Stimulated activated naive B cell treated with anti-CD40 and anti-IgM and Interleukin-4, amounts not matched to agents 10 μg/mL and 1 μg/mL and 100 μg/mL, for 72 hours (primary cell): ENCODE results near the gene LPP.

Source experiments
- ATAC-seq, 2 donors: fragments of 150-1000 bp; cut with Tn5 transposase; replicated peaks; 2 replicates each; pipeline ENCODE4 v1.10.0; 2021; ENCODE audit warnings: moderate library complexity in 1 of 2
- DNase-seq: peaks from one replicate; pipeline ENCODE4 v3.0.0; 2021
- H3K27ac Mint-ChIP-seq: one replicate; pipeline ENCODE4 v1.8.0; 2022; ENCODE audit warnings: mild to moderate bottlenecking, mixed read lengths
- H3K27me3 Mint-ChIP-seq, 2 donors: one replicate each; pipeline ENCODE4 v1.8.0; 2022; ENCODE audit warnings: mixed read lengths in 2 of 2
- H3K36me3 Mint-ChIP-seq, 2 donors: one replicate each; pipeline ENCODE4 v1.8.0; 2022; ENCODE audit warnings: mixed read lengths in 2 of 2, mild to moderate bottlenecking in 1 of 2
- H3K4me1 Mint-ChIP-seq, 2 donors: one replicate each; pipeline ENCODE4 v1.8.0; 2022; ENCODE audit warnings: mixed read lengths in 2 of 2, mild to moderate bottlenecking in 1 of 2
- H3K4me3 Mint-ChIP-seq, 2 donors: one replicate each; pipeline ENCODE4 v1.8.0; 2022; ENCODE audit warnings: mild to moderate bottlenecking in 2 of 2, mixed read lengths in 2 of 2, moderate library complexity in 1 of 2
- H3K9me3 Mint-ChIP-seq, 2 donors: one replicate each; pipeline ENCODE4 v1.8.0; 2022; ENCODE audit warnings: mixed read lengths in 2 of 2, mild to moderate bottlenecking in 1 of 2

LPP gene

GRCh38 chr3:188868803-188869202, 714.8 kb downstream of the LPP start:
- no peak overlapping the region for H3K27ac Mint-ChIP-seq

GRCh38 chr3:188869628-188870027, 715.7 kb downstream of the LPP start:
- H3K4me1 Mint-ChIP-seq: peaks cover 0 to 7% of the 10 kb centered on the region in 2 donors
- no peak for ATAC-seq
- no peak overlapping the region for H3K27ac Mint-ChIP-seq
- no peak for DNase-seq
- no peaks in the 10 kb centered on the region for H3K9me3 Mint-ChIP-seq
- H3K36me3 Mint-ChIP-seq: peaks cover 18 to 45% of the 10 kb centered on the region in 2 donors
- H3K27me3 Mint-ChIP-seq: no peaks in the 10 kb centered on the region
- no peak overlapping the region for H3K4me3 Mint-ChIP-seq

More at GRCh38 chr3:188868803-188869202, 714.8 kb downstream of the LPP start:
- Mint-ChIP-seq H3K4me3 (no peak overlapping the region), H3K4me1 (peaks cover 0 to 7% of the 10 kb centered on the region in 2 donors), H3K27me3 (no peaks in the 10 kb centered on the region), H3K9me3 (no peaks in the 10 kb centered on the region), H3K36me3 (peaks cover 17 to 38% of the 10 kb centered on the region in 2 donors)
- DNase-seq (no peak), ATAC-seq (no peak)

GRCh38 chr3:188870431-188870830, 716.5 kb downstream of the LPP start:
- no peak for DNase-seq
- no peaks in the 10 kb centered on the region for H3K9me3 Mint-ChIP-seq
- H3K4me1 Mint-ChIP-seq: peaks cover 0 to 7% of the 10 kb centered on the region in 2 donors
- H3K4me3 Mint-ChIP-seq: no peak overlapping the region
- ATAC-seq: no peak
- H3K27ac Mint-ChIP-seq: no peak overlapping the region
- H3K27me3 Mint-ChIP-seq: no peaks in the 10 kb centered on the region
- peaks cover 25 to 53% of the 10 kb centered on the region in 2 donors for H3K36me3 Mint-ChIP-seq

DNA sequence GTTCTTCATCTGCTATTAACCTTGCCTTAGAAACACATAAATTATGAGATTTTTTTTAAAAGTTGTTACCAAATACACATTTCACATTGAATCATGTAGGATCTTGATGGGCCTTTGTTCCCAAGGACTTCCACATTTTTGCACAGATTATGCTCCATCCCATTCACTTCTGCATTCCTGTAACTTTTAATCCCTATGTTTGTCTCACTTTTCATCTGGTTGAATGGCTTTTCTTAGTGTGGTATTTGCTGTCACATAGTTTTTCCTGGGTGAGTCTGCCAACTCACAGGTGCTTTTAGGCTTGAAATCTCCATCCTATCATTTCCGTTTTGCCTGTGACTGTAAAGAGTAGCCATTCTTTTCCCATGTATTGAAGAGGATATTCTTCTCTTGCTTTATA, 720.6 kb downstream of the LPP start:
- Mint-ChIP-seq H3K27ac (peak overlapping the region; percentile 52), H3K27me3 (no peaks in the 10 kb centered on the region), H3K36me3 (peaks cover 18 to 40% of the 10 kb centered on the region in 2 donors), H3K4me3 (no peak overlapping the region), H3K4me1 (no peaks in the 10 kb centered on the region), H3K9me3 (no peaks in the 10 kb centered on the region)
- DNase-seq (no peak), ATAC-seq (no peak)

DNA sequence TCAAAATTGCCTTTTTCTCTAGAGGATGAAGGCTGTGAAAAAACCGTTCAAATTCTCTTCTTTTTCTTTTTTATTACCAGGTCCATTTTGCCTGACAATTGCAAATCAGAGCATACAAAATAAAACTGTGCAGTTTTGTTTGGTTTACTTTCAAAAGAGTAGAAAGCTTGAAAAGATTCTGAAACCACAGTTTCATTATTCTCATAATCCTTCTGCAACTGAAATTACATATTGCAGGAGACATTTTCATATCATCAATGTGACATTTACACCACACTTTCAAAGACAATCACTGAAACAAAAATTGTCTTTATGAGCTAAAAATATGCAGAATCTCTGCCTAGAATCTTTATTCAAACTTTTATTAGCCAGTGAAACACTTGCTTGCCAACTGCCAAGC, 721.5 kb downstream of the LPP start:
- ATAC-seq: no peak
- H3K27ac Mint-ChIP-seq: no peak overlapping the region
- no peak for DNase-seq
- H3K36me3 Mint-ChIP-seq: peaks cover 18 to 36% of the 10 kb centered on the region in 2 donors
- H3K4me3 Mint-ChIP-seq: no peak overlapping the region
- H3K27me3 Mint-ChIP-seq: no peaks in the 10 kb centered on the region
- no peaks in the 10 kb centered on the region for H3K9me3 Mint-ChIP-seq
- no peaks in the 10 kb centered on the region for H3K4me1 Mint-ChIP-seq

DNA sequence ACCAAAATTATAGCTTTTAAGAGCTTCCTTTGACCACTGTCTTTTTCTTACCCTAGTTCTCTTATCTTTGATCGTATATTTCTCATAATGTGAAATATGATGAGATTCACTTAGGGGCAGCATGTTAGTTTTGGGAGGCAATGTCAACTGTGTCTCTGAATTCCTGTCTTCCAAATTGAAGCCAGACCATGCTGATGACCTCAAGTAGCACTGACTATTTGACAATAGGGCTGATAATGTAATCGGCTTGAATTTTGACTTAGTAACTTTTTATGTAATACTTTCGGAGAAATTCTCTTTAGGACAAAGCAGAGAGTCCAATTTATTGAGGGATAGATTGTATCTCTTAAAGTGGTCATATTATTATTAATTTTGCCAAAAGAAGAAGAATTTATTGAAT, 722.4 kb downstream of the LPP start:
- ATAC-seq (no peak), DNase-seq (no peak)
- Mint-ChIP-seq H3K4me1 (peaks cover 0 to 2% of the 10 kb centered on the region in 2 donors), H3K27ac (no peak overlapping the region), H3K27me3 (no peaks in the 10 kb centered on the region), H3K9me3 (peaks cover 2 to 3% of the 10 kb centered on the region in 2 donors), H3K36me3 (peaks cover 21 to 41% of the 10 kb centered on the region in 2 donors), H3K4me3 (no peak overlapping the region)

GRCh38 chr3:188877381-188877780, 723.4 kb downstream of the LPP start:
- no peak overlapping the region for H3K4me3 Mint-ChIP-seq
- H3K9me3 Mint-ChIP-seq: peaks cover 2 to 3% of the 10 kb centered on the region in 2 donors
- peaks cover 0 to 2% of the 10 kb centered on the region in 2 donors for H3K4me1 Mint-ChIP-seq
- no peaks in the 10 kb centered on the region for H3K27me3 Mint-ChIP-seq
- DNase-seq: no peak
- no peak overlapping the region for H3K27ac Mint-ChIP-seq
- ATAC-seq: no peak
- H3K36me3 Mint-ChIP-seq: peaks cover 27 to 45% of the 10 kb centered on the region in 2 donors

DNA sequence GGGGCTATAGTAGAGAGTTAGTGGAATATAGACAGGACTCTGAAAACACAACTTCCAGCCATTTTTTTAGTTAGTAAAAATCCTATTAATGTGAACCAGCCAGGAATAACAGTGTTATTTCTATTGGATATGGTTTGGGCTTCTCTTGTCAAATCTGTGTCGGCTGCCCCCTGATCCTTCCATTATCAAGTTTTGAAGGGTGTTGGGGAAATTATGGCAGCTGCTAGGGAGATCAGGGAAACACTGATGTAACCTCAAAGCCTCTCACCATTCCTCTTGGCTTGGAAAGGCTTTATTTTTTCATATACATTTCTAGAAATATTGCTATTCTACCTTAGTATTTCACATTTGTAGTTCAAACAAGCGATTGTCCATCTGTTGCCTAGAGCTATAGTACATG, 724.1 kb downstream of the LPP start:
- H3K36me3 Mint-ChIP-seq: peaks cover 26 to 45% of the 10 kb centered on the region in 2 donors
- DNase-seq (no peak), ATAC-seq (no peak)
- no peak overlapping the region for H3K4me3 Mint-ChIP-seq
- H3K27ac Mint-ChIP-seq: no peak overlapping the region
- peaks cover 0 to 2% of the 10 kb centered on the region in 2 donors for H3K4me1 Mint-ChIP-seq
- H3K9me3 Mint-ChIP-seq: peaks cover 2 to 3% of the 10 kb centered on the region in 2 donors
- no peaks in the 10 kb centered on the region for H3K27me3 Mint-ChIP-seq

DNA sequence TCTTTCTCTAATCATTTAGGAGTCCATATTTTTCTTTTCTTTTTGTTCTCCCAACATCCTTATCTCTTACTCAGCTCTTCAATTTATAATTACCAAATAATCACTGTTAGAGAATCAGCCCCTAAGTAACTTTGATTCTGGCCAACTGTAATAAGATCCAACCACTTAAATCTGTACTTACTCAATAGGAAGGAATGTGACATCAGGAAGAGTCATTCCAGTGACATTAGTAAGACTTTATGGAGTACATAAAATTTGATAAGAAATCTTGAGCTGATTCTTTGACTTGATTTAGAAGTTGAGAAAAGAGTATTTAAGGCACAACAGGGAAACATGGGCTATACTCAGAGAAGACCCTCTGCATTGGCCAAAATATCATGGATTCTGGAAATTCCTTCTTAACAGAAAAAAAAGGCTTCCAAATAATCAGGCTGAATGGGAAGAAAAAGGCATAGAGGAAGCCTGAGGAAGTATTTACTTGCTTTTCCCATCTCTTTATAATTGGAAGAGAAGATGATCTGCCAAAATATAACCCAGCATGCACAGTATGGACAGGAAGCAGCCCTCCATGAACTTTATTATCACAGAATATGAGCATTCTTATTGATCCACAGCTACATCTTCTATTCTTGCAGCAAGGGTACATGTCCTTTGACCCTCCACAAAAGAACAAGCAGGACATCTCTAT, 728.1 kb downstream of the LPP start:
- DNase-seq (no peak), ATAC-seq (no peak)
- Mint-ChIP-seq H3K4me1 (peaks cover 0 to 2% of the 10 kb centered on the region in 2 donors), H3K36me3 (peaks cover 18 to 32% of the 10 kb centered on the region in 2 donors), H3K9me3 (peaks cover 2 to 3% of the 10 kb centered on the region in 2 donors), H3K27ac (no peak overlapping the region), H3K27me3 (no peaks in the 10 kb centered on the region), H3K4me3 (no peak overlapping the region)

DNA sequence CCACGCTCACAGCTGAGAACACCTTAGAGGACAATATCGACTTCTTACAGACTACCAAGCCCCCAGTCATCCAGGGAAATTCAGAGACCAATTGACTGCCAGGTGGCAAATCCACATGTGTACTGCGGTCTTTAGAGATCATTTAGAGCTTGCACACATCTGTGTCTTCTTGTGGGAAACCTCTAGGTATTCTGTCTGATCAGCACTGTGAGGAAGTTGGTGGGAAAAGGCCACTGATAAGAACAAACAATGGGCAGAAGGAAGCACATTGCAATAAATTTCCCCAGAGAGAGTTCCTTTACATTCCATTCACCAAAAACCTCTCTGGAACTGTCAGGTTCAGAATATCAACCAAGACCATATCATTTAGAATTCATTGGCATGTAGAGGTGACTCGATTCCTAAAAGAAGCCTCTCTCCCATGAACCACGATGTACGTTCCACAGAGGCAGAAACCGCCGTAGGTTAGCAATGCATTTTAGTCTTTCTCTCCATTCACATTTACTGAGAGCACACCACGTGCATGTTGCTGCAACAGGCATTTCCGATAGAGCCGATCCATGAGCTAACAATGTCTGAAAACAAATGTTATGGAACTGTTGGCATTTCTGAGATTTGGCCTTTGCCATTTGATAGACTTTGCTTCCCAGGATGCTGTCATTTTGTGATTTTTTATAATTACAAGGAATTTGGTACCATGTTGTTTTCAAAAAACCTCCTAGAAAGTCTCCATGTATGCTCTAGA, 730.5 kb downstream of the LPP start:
- peaks cover 20 to 29% of the 10 kb centered on the region in 2 donors for H3K36me3 Mint-ChIP-seq
- H3K4me1 Mint-ChIP-seq: peaks cover 0 to 2% of the 10 kb centered on the region in 2 donors
- no peak overlapping the region for H3K4me3 Mint-ChIP-seq

DNA sequence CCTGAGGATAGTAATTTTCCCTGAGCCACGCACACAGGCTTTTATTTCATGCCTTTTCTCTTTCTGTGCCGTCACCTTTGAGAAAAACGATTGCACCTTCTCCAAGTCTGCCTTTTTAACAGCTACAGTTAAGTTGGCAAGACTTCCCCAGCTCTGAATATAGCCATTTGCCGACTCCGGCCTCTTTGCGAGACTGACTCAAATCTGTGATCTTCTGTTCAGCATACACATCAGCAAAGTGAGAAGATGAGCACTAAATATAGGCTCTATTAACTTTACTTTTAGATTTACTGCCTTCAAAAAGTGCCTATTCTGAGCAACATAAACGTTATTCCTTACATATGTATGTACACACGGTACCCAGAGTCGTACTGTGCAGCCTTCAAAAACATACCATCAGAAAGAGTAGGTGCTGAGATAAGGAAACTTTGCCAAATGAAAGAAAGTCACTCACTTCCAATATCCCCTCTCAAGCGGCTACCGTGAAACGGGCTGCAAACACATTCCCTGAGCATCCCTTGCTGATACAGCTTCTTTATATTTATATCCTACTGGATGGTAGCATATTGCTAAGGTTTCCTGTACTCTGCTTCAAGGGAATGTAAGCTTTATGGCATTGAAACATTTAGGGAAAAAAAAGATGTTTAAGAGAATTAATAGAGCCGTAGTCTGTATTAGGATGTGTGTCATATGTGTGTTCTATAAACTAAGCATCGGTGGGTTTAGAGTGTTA, 734.5 kb downstream of the LPP start:
- ATAC-seq (no peak), DNase-seq (no peak)
- peaks cover 9 to 11% of the 10 kb centered on the region in 2 donors for H3K36me3 Mint-ChIP-seq
- H3K27ac Mint-ChIP-seq: no peak overlapping the region
- H3K9me3 Mint-ChIP-seq: no peaks in the 10 kb centered on the region
- H3K4me1 Mint-ChIP-seq: no peaks in the 10 kb centered on the region
- H3K4me3 Mint-ChIP-seq: no peak overlapping the region
- H3K27me3 Mint-ChIP-seq: no peaks in the 10 kb centered on the region

More for the DNA sequence above, 730.5 kb downstream of the LPP start:
- no peak for ATAC-seq
- Mint-ChIP-seq H3K27ac (no peak overlapping the region), H3K27me3 (no peaks in the 10 kb centered on the region), H3K9me3 (peaks cover 2 to 3% of the 10 kb centered on the region in 2 donors)
- DNase-seq: no peak

DNA sequence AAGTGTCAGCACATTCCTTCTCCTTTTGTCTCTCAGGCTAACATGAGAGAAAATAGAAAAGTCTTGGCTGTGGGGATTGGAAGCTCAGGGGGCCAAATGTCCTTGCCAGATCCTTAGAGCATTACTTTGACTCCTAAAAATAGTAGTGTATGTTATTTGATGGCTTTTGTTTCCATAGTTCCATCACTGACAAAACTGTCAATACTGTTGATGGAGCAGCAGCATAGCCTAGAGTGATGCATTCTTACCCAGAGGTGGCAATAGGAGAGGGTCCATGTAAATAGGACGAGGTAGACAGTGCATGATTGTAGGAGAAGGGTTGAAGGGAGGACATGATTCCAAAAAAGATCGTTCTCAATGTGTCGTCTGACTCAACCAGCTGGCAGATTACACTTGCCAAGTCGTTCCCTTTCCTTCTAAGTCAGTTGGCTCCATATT, 735.1 kb downstream of the LPP start:
- H3K27me3 Mint-ChIP-seq: no peaks in the 10 kb centered on the region
- DNase-seq: no peak
- ATAC-seq: no peak
- H3K27ac Mint-ChIP-seq: no peak overlapping the region
- no peak overlapping the region for H3K4me3 Mint-ChIP-seq
- H3K36me3 Mint-ChIP-seq: peaks cover 9 to 11% of the 10 kb centered on the region in 2 donors
- no peaks in the 10 kb centered on the region for H3K4me1 Mint-ChIP-seq
- no peaks in the 10 kb centered on the region for H3K9me3 Mint-ChIP-seq

DNA sequence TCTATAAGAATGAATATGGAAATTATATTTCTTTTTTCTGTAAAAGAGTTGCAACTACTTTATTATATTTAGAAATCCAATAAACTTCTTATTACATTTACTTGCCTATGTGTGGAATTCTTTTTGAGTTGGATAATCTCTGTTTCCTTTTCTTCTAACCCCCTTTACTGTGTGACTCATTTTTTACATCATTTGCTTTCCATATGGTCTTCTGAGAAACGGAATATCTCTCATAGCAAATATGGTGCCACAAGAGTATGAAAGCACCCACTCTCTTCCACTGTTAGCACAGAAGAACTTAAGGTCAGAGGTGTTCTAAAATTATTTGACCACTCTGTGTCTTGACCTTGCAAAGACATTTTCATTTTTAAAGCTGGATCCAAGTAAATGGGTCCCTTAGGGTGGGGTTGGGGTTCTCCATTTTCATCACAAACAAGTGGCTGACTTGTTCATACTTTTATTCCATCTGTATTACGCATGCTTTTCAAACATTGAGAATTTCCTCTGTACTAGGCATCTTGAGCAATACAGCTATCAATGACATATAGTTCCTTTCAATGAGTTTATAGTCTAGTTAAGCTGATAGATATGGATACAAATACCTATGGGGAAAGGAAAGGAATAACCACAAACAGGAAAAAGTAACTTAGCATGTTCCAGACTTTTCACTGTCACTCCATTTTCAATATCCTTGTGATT, 736.8 kb downstream of the LPP start:
- Mint-ChIP-seq H3K9me3 (no peaks in the 10 kb centered on the region), H3K36me3 (peaks cover 7 to 9% of the 10 kb centered on the region in 2 donors), H3K4me1 (no peaks in the 10 kb centered on the region), H3K27ac (no peak overlapping the region), H3K4me3 (no peak overlapping the region), H3K27me3 (no peaks in the 10 kb centered on the region)
- DNase-seq: no peak
- ATAC-seq: no peak

- Mint-ChIP-seq H3K27me3 (no peaks in the 10 kb centered on the region), H3K9me3 (no peaks in the 10 kb centered on the region), H3K4me1 (no peaks in the 10 kb centered on the region), H3K27ac (no peak overlapping the region), H3K36me3 (peaks cover 0 to 7% of the 10 kb centered on the region in 2 donors), H3K4me3 (no peak overlapping the region)
- ATAC-seq (no peak), DNase-seq (no peak)
Measured at GRCh38 chr3:188899881-188900280, 745.9 kb downstream of the LPP start.
